Right lobe of liver (tissue), 4 donors: ENCODE data around the gene LIN54.

Source experiments
- POLR2A ChIP-seq: fragments of 450-650 bp; IDR thresholded peaks from one replicate; pipeline ENCODE4 v1.6.1; 2017; ENCODE audit warnings: antibody characterized with exemption, mild to moderate bottlenecking
- TF ChIP-seq, protein P1 (sequence below), 4 donors: fragments of 200-600 bp in 3 of 4; fragments of 450-650 bp in 1 of 4; IDR thresholded peaks; one replicate each; pipeline versions ENCODE4 v1.5.1 to v1.8.0; 2016 to 2022; ENCODE audit warnings: antibody characterized with exemption in 4 of 4, mild to moderate bottlenecking in 2 of 4
- donor health status: DM: no; HTN: no; CAD: no.
- donor health status: DM: no; HTN: no; CAD: no.
- donor health status: DM: no; HTN: yes; CAD: no.

DNA sequence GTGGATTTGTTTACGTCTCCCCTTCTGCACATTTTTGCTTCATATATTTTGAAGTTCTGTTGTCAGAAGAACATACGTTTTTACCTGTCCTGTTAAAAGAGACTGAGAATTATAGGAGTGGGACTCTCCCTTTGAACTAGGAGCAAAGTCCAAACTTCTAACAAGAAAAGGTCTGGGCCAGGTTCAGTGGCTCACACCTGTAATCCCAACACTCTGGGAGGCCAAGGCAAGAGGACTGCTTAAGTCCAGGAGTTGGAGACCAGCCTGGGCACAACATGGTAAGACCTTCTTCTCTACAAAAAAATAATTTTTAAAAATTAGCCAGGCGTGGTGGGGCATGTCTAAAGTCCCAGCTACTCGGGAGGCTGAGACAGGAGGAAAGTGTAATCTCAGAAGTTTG lies 15.8 kb downstream of the LIN54 start:
- no peak for TF ChIP-seq POLR2A
- TF ChIP-seq, protein P1, sequence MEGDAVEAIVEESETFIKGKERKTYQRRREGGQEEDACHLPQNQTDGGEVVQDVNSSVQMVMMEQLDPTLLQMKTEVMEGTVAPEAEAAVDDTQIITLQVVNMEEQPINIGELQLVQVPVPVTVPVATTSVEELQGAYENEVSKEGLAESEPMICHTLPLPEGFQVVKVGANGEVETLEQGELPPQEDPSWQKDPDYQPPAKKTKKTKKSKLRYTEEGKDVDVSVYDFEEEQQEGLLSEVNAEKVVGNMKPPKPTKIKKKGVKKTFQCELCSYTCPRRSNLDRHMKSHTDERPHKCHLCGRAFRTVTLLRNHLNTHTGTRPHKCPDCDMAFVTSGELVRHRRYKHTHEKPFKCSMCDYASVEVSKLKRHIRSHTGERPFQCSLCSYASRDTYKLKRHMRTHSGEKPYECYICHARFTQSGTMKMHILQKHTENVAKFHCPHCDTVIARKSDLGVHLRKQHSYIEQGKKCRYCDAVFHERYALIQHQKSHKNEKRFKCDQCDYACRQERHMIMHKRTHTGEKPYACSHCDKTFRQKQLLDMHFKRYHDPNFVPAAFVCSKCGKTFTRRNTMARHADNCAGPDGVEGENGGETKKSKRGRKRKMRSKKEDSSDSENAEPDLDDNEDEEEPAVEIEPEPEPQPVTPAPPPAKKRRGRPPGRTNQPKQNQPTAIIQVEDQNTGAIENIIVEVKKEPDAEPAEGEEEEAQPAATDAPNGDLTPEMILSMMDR (IDR thresholded peaks at IDR 0.05), result no peak
